ENCODE results near the gene FKBP5. TPM values are rescaled to one million over a fixed set of nuclear protein-coding genes. Genes with fewer than 3 reads are reported as not detected.
"Not testable (repeated sequence)": the region's sequence is repeated elsewhere in the genome, so short reads cannot be mapped to it uniquely, and the experiment has no call there.

The FKBP5 gene
- total RNA-seq, 1 experiment from 2014 or later: 9.4 TPM

- no peaks in the 10 kb centered on the region for H3K9me3 ChIP-seq
- no peaks in the 10 kb centered on the region for H3K27me3 ChIP-seq
- no peak for DNase-seq
- H3K36me3 ChIP-seq: no peaks in the 10 kb centered on the region; the same call in 1 of the 2 replicates
- no peak overlapping the region for H3K4me3 ChIP-seq
Measured at GRCh38 chr6:35594503-35595186, 94.1 kb downstream of the FKBP5 start.

- Histone ChIP-seq H3K36me3 (no peaks in the 10 kb centered on the region; the same call in 1 of the 2 replicates), H3K9me3 (no peaks in the 10 kb centered on the region), H3K4me3 (no peak overlapping the region), H3K27me3 (no peaks in the 10 kb centered on the region)
- DNase-seq: no peak
Measured at GRCh38 chr6:35592178-35592577, 96.5 kb downstream of the FKBP5 start.

- Histone ChIP-seq H3K4me3 (no peak overlapping the region), H3K27me3 (no peaks in the 10 kb centered on the region), H3K36me3 (no peaks in the 10 kb centered on the region; the same call in 1 of the 2 replicates), H3K9me3 (no peaks in the 10 kb centered on the region)
- no peak for DNase-seq
Measured at GRCh38 chr6:35590622-35591066, 98.1 kb downstream of the FKBP5 start.

GRCh38 chr6:35589904-35590303 lies 98.8 kb downstream of the FKBP5 start:
- H3K9me3 ChIP-seq: no peaks in the 10 kb centered on the region
- H3K36me3 ChIP-seq: no peaks in the 10 kb centered on the region; the same call in 1 of the 2 replicates
- DNase-seq: no peak
- no peaks in the 10 kb centered on the region for H3K27me3 ChIP-seq
- no peak overlapping the region for H3K4me3 ChIP-seq

GRCh38 chr6:35589201-35589739 lies 99.4 kb downstream of the FKBP5 start:
- no peak for DNase-seq

GRCh38 chr6:35587167-35587566 lies 101.5 kb downstream of the FKBP5 start:
- Histone ChIP-seq H3K27me3 (no peaks in the 10 kb centered on the region), H3K4me3 (no peak overlapping the region), H3K9me3 (no peaks in the 10 kb centered on the region), H3K36me3 (no peaks in the 10 kb centered on the region)
- no peak for DNase-seq

More at GRCh38 chr6:35589201-35589739, 99.4 kb downstream of the FKBP5 start:
- Histone ChIP-seq H3K9me3 (no peaks in the 10 kb centered on the region), H3K4me3 (no peak overlapping the region), H3K27me3 (no peaks in the 10 kb centered on the region), H3K36me3 (no peaks in the 10 kb centered on the region)

- no peak overlapping the region for H3K4me3 ChIP-seq
- DNase-seq: peak; percentile 43
- H3K9me3 ChIP-seq: no peaks in the 10 kb centered on the region
- H3K36me3 ChIP-seq: no peaks in the 10 kb centered on the region
- H3K27me3 ChIP-seq: no peaks in the 10 kb centered on the region
Measured at GRCh38 chr6:35586542-35586941, 102.2 kb downstream of the FKBP5 start.

GRCh38 chr6:35585658-35586057 lies 103.1 kb downstream of the FKBP5 start:
- no peaks in the 10 kb centered on the region for H3K27me3 ChIP-seq
- no peak overlapping the region for H3K4me3 ChIP-seq
- no peaks in the 10 kb centered on the region for H3K36me3 ChIP-seq
- H3K9me3 ChIP-seq: no peaks in the 10 kb centered on the region
- no peak for DNase-seq

- no peaks in the 10 kb centered on the region for H3K36me3 ChIP-seq
- no peaks in the 10 kb centered on the region for H3K9me3 ChIP-seq
- H3K4me3 ChIP-seq: no peak overlapping the region
- no peaks in the 10 kb centered on the region for H3K27me3 ChIP-seq
- peak; percentile 46 for DNase-seq
Measured at GRCh38 chr6:35583893-35584688, 104.6 kb downstream of the FKBP5 start.

- DNase-seq: no peak
Measured at GRCh38 chr6:35582315-35582714, 106.4 kb downstream of the FKBP5 start.

GRCh38 chr6:35581633-35582032 lies 107.1 kb downstream of the FKBP5 start:
- no peak for DNase-seq
- no peaks in the 10 kb centered on the region for H3K36me3 ChIP-seq
- H3K4me3 ChIP-seq: no peak overlapping the region
- H3K27me3 ChIP-seq: no peaks in the 10 kb centered on the region
- no peaks in the 10 kb centered on the region for H3K9me3 ChIP-seq

More at GRCh38 chr6:35582315-35582714, 106.4 kb downstream of the FKBP5 start:
- Histone ChIP-seq H3K27me3 (no peaks in the 10 kb centered on the region), H3K9me3 (no peaks in the 10 kb centered on the region), H3K4me3 (no peak overlapping the region), H3K36me3 (no peaks in the 10 kb centered on the region)

GRCh38 chr6:35580836-35581235 lies 107.9 kb downstream of the FKBP5 start:
- no peak for DNase-seq
- H3K36me3 ChIP-seq: no peaks in the 10 kb centered on the region
- no peaks in the 10 kb centered on the region for H3K27me3 ChIP-seq
- no peak overlapping the region for H3K4me3 ChIP-seq
- H3K9me3 ChIP-seq: no peaks in the 10 kb centered on the region

- DNase-seq: no peak
- Histone ChIP-seq H3K36me3 (no peaks in the 10 kb centered on the region), H3K9me3 (no peaks in the 10 kb centered on the region), H3K4me3 (no peak overlapping the region), H3K27me3 (no peaks in the 10 kb centered on the region)
Measured at GRCh38 chr6:35576682-35577081, 112.0 kb downstream of the FKBP5 start.

GRCh38 chr6:35573495-35574110 lies 115.1 kb downstream of the FKBP5 start:
- DNase-seq: no peak

GRCh38 chr6:35570885-35571330 lies 117.8 kb downstream of the FKBP5 start:
- DNase-seq, H3K27me3 ChIP-seq, H3K4me3 ChIP-seq, H3K36me3 ChIP-seq, H3K9me3 ChIP-seq: not testable (repeated sequence)

More at GRCh38 chr6:35573495-35574110, 115.1 kb downstream of the FKBP5 start:
- H3K4me3 ChIP-seq: no peak overlapping the region
- H3K27me3 ChIP-seq: no peaks in the 10 kb centered on the region
- H3K36me3 ChIP-seq: no peaks in the 10 kb centered on the region
- no peaks in the 10 kb centered on the region for H3K9me3 ChIP-seq

- H3K9me3 ChIP-seq: no peaks in the 10 kb centered on the region
- no peak overlapping the region for H3K4me3 ChIP-seq
- H3K36me3 ChIP-seq: no peaks in the 10 kb centered on the region
- peaks cover 16% of the 10 kb centered on the region for H3K27me3 ChIP-seq
- DNase-seq: peak; percentile 7
Measured at GRCh38 chr6:35569011-35569461, 119.7 kb downstream of the FKBP5 start.

- H3K27me3 ChIP-seq: peaks cover 21% of the 10 kb centered on the region
- no peaks in the 10 kb centered on the region for H3K9me3 ChIP-seq
- no peaks in the 10 kb centered on the region for H3K36me3 ChIP-seq
- no peak overlapping the region for H3K4me3 ChIP-seq
- DNase-seq: no peak
Measured at GRCh38 chr6:35566794-35567193, 121.9 kb downstream of the FKBP5 start.

All from MG63 (cell line).